ENCODE results near the gene VIPR1.
A peak's percentile ranks its signal among the peaks of the same experiment; 100 is the strongest.

VIPR1 gene

GRCh38 chr3:42493798-42494151, 8.7 kb upstream of the VIPR1 start:
- DNase-seq (ENCODE audit: low spot score) = no peak

DNA sequence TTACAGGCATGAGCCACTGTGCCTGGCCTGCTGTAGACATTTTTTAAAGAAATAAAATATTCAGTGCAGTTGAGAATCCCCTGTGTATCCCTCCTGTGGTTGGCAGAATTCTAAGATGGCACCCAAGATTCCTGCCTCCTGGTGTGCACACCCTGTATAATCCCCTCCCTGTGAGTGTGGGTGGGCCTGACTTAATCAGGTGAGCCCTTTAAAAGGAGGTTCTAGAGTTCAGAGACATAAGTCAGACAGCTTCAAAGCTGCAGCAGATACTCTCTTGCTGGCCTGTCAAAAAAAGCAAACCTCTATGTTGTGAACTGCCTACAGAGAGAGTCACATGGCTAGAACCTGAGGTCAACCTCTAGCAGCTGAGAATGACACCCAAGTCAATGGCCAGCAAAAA, 7.0 kb upstream of the VIPR1 start:
- no peak for DNase-seq (ENCODE audit: low spot score)

GRCh38 chr3:42497009-42497731, 5.3 kb upstream of the VIPR1 start:
- peak; percentile 62 for DNase-seq (ENCODE audit: low spot score)

- no peak for DNase-seq (ENCODE audit: low spot score)
These were observed 4.4 kb upstream of the VIPR1 start for GRCh38 chr3:42498034-42498433.

DNA sequence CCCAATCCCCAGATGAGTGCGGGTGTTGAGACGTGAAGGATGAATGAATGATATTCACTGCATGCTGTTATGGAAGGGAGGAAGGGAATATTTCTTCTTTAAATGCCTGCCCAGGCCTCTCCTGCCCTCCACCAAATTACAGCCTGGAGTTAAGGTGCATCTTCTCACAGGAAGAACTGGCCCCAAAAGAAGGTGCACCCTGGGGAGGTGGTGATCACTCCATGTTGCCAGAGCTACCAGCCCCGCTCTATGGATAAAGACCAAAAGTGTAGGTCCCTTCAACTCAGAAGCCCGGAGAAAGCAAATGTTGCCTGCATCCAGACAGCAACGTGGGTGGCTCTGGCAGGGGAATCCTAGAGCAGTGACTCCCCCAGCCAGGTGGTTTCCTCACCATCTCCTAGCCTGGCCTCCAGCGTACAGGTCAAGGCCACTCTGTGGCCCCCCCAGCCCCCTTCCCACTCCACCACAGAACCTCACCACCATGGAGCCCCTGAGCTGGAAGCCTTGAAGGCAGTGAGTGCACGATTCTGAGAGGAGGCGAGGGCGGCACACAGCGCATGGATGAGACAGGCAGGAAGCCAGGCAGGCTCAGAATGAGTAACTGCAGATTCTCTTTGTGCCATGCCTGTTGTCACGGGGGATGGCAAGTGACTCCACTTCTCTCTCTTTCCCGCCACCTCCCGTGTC, 3.5 kb upstream of the VIPR1 start:
- no peak for DNase-seq (ENCODE audit: low spot score)

- DNase-seq (ENCODE audit: low spot score) = no peak
These were observed 3.0 kb upstream of the VIPR1 start for GRCh38 chr3:42499478-42499871.

DNA sequence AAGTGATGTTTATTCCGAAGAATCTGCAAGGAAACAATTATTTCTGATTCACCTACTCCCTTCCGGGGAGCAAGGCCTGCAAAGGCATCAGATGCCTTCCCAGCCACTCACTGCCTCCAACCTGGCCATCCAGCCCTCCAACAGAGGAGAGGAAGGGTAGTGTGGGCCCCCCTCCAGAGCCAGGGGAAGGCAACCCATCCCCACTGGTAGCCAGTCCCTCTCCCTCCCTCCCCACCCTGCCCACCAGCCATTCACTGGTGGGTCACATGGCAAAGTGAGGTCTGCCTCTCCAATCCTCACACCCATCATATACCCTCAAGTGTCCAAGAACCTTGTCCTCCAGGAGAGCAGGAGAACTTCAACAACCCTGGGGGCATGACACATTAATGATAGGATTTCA, 2.4 kb upstream of the VIPR1 start:
- no peak for DNase-seq (ENCODE audit: low spot score)

GRCh38 chr3:42500909-42501308, 1.5 kb upstream of the VIPR1 start:
- no peak for DNase-seq (ENCODE audit: low spot score)

- no peak for DNase-seq (ENCODE audit: low spot score)
These were observed 1.1 kb upstream of the VIPR1 start for GRCh38 chr3:42501321-42501680.

- peak; percentile 69 for DNase-seq (ENCODE audit: low spot score)
These were observed 588 bp upstream of the VIPR1 start for GRCh38 chr3:42501681-42502428.

GRCh38 chr3:42503251-42503924, 945 bp downstream of the VIPR1 start:
- no peak for DNase-seq (ENCODE audit: low spot score)

GRCh38 chr3:42503957-42504333, 1.5 kb downstream of the VIPR1 start:
- no peak for DNase-seq (ENCODE audit: low spot score)

DNA sequence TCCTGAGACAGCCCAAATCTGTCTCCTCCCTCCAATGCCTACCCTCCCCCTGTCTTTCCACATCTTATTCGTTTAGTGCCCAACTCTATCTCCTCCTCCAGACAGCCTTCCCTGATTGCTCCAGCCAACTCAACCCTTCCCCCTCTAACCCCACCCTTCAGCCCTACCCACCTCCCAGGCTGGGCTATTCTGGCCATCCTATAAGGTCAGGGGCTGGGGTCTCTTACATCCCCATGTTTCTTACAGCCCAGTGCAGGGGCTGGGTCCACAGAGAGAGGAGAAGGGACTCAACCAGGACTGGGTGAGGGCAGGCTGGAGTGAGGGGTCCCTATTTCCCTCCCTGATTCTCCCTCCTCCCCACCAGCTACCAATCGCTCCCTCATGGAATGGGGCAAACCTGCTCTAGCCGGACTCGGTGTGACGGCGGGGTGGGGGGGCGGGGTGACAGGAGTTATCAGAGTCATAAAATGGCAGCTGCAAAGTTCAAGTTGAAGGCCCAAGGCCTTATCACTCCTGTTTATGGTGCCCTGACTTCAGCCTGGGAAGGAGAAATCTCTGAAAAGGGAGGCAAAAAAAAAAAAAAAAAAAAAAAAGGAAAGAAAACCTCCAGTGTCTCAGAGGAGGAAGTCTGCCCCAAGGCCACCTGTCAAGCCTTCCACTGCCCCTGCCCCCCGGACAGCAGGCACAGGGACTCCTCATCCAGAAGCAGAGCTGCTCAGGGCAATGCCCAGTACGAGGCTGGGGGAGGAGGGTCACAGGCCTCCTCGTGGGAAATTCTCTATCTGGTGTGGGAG, 2.1 kb downstream of the VIPR1 start:
- DNase-seq (ENCODE audit: low spot score) = no peak

- DNase-seq (ENCODE audit: low spot score) = no peak
These were observed 2.8 kb downstream of the VIPR1 start for GRCh38 chr3:42505128-42505848.

DNA sequence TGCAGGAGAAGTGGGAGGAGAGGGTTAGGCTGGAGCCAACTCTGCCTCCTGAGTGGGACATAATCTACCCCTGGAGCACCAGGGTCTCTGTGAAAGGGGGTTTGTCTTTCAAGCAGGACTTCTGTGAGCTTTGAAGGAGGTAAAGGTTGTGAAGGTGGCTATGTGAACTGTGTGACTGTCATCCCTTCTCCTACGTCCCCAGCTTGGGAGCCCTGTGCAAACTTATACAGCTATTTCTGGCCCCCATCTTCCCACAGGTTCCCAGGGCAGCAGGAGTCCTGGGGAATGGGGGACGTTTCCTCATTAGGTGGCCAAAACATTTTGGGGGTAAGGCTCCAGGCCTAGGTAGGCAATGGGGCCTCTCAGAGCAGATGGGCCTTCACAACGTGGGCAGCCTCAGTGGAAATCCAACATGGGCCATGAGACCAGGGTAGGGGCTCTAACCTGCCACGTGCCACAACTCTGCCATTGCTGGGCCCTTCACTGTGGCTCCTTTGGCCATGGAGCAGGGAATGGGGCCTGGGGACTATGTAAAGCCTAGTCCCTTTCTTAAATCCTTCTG, 3.5 kb downstream of the VIPR1 start:
- no peak for DNase-seq (ENCODE audit: low spot score)

GRCh38 chr3:42507252-42507651, 4.8 kb downstream of the VIPR1 start:
- no peak for DNase-seq (ENCODE audit: low spot score)

DNA sequence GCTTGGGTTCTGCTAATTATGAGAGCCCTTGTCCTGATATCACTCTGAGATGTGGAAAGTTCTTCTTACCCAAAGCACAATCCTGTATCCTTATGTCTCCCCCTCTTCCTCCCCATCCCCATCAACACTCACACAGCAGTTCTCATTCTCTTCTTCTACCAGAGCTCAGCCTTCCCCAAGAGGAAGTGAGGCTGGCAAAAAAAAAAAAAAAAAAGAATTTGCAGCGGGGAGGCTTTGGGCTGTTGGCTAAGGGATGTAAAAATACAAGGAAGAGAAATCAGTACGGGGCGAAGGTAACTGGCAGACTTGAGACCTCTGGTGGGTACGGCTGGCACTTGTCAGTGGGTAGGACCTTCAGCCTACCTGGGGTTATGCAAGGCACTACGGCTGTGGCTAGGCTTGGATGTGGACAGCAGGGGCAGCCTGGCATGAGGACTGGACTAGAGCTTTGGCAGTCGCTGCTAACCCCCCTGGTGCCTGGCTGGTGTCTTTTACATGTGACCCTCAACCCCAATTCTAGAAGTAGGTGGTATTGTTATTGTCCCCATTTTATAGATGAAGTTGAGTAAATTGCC, 5.4 kb downstream of the VIPR1 start:
- no peak for DNase-seq (ENCODE audit: low spot score)

GRCh38 chr3:42508562-42508961, 6.1 kb downstream of the VIPR1 start:
- no peak for DNase-seq (ENCODE audit: low spot score)

DNA sequence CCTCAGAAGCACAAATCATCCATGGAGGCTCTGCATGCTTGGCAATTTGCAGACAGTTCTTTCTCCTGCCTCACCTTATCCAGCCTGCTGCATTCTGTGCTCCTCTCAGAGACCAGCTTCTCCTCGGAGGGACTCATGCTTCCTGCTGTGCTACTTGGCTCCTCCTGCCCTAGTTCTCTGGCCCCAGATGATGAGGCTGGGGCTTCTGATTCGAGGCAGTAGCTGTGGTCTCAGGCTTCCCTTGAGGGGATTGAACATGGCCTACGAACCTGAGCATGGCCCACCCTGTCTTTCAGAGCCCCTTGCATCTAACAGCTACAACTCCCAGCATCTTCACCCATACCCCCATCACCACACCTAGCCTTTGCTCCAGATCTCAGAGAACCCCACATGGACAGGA, 6.7 kb downstream of the VIPR1 start:
- DNase-seq (ENCODE audit: low spot score) = no peak

DNA sequence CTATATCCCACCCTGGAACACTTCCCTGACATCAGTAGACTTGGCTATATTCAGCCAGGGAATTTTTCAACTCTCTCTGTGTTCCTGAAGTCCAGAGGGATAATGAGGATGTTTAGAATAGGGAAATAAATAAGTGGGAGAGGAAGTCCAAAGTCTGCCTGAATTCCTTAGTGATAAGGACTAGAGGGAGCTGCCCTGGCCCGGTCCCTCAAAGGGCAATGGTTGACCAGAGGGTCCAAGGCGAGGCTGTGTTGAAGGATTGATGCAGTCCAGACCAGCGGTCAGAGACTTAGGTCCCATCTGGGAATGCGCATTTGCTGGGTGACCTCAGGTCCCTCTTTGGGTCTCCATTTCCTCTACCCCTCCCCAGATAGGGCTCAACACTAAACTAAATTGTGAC, 7.9 kb downstream of the VIPR1 start:
- DNase-seq (ENCODE audit: low spot score) = no peak

- DNase-seq (ENCODE audit: low spot score) = no peak
These were observed 8.8 kb downstream of the VIPR1 start for GRCh38 chr3:42511201-42511600.

All from GM03348 (cell line).